ENCODE results near the gene BHLHE40.
A peak's percentile ranks its signal among the peaks of the same experiment; 100 is the strongest.

Gene BHLHE40

DNA sequence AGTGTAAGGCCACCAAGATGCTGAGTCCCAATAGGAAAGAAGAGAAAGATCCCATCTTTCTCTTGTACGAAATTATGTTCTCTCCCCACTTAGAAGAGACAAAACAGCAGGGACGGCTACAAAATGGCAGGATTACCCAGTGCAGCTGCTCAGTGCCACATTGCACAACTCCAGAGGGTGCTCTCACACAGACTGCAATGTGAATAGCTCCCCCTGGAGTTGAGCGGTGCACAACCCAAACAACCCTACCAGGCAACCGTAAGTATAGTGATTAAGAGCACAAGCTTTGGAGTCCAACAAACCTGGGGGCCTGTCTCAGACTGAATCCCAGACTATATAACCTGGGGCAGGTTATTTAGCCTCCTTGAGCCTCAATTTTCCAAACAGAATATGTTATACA lies 3.1 kb upstream of the BHLHE40 start:
- Mint-ChIP-seq H3K9me3 (peaks cover 2% of the 10 kb centered on the region), H3K36me3 (ENCODE audit: low read depth) (peaks cover under 1% of the 10 kb centered on the region), H3K27ac (peak overlapping the region; percentile 91 to 98 (median 96)), H3K4me3 (peak overlapping the region in 2 of 3 experiments; percentile 13 to 35), H3K4me1 (peaks cover 29% of the 10 kb centered on the region), H3K27me3 (ENCODE audit: low read depth) (peaks cover 28% of the 10 kb centered on the region)
- peak in 1 of 3 experiments; percentile 32 for TF ChIP-seq CTCF (IDR thresholded peaks at IDR 0.05; ENCODE audit: unreplicated experiment in 3 of 3)

GRCh38 chr3:4977001-4977852 lies 2.0 kb upstream of the BHLHE40 start:
- H3K9me3 Mint-ChIP-seq: peaks cover 2% of the 10 kb centered on the region
- peaks cover 8% of the 10 kb centered on the region for H3K36me3 Mint-ChIP-seq (ENCODE audit: low read depth)
- peak in 1 of 3 experiments; percentile 8 for TF ChIP-seq CTCF (IDR thresholded peaks at IDR 0.05; ENCODE audit: unreplicated experiment in 3 of 3)
- H3K4me3 Mint-ChIP-seq: peak overlapping the region; percentile 87 to 99 (median 93)
- H3K27me3 Mint-ChIP-seq (ENCODE audit: low read depth): peaks cover 37% of the 10 kb centered on the region
- peaks cover 40% of the 10 kb centered on the region for H3K4me1 Mint-ChIP-seq
- peak overlapping the region; percentile 91 to 98 (median 96) for H3K27ac Mint-ChIP-seq

- TF ChIP-seq CTCF (IDR thresholded peaks at IDR 0.05; ENCODE audit: unreplicated experiment in 3 of 3): no peak
- Mint-ChIP-seq H3K4me3 (peak overlapping the region; percentile 87 to 99 (median 93)), H3K27ac (peak overlapping the region; percentile 91 to 98 (median 96)), H3K4me1 (peaks cover 43% of the 10 kb centered on the region), H3K27me3 (ENCODE audit: low read depth) (peaks cover 37% of the 10 kb centered on the region), H3K9me3 (peaks cover 2% of the 10 kb centered on the region), H3K36me3 (ENCODE audit: low read depth) (peaks cover 9% of the 10 kb centered on the region)
These were observed 1.4 kb upstream of the BHLHE40 start for GRCh38 chr3:4977853-4978203.

DNA sequence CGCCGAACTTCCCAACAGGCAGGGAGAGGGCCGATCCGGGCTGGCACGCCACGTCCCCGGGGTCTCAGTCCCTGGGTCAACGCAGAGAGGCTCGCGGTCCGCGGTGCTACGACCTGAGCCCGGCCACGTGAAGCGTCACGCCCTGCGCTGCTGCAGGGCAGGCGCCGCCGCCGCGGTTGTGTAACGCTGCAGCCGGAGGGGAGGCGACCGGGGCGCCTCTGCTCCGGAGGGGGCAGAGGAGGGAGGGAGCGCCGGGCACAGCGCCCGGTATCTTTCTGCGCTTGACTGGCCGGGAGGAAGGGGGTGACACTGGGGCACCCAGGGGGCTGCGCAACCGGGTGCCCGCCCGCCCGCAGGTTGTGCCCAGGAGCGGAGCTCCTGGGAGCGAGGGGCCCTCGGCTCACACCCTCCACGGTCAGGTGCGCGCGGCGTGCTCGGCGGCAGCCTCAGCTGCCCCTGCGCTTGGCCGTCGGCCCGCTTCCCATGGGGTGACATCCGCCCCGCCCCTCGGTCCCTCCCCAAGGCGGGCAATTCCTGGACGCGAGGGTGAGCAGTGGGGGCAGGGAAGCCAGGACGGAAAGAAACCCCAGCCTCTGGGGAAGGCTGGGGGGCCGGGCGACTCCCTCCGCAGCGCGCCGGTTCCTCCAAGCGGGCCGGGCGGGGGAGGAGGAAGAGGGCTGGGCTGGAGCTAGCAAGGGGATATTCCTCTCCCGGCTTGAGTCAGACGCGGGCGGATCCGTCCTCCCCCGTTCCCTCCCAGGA lies 852 bp upstream of the BHLHE40 start:
- Mint-ChIP-seq H3K4me3 (peak overlapping the region; percentile 87 to 99 (median 93)), H3K27me3 (ENCODE audit: low read depth) (peaks cover 39% of the 10 kb centered on the region), H3K4me1 (peaks cover 46% of the 10 kb centered on the region), H3K27ac (peak overlapping the region; percentile 94 to 98 (median 96)), H3K36me3 (ENCODE audit: low read depth) (peaks cover 15% of the 10 kb centered on the region), H3K9me3 (no peaks in the 10 kb centered on the region)
- no peak for TF ChIP-seq CTCF (IDR thresholded peaks at IDR 0.05; ENCODE audit: unreplicated experiment in 3 of 3)

DNA sequence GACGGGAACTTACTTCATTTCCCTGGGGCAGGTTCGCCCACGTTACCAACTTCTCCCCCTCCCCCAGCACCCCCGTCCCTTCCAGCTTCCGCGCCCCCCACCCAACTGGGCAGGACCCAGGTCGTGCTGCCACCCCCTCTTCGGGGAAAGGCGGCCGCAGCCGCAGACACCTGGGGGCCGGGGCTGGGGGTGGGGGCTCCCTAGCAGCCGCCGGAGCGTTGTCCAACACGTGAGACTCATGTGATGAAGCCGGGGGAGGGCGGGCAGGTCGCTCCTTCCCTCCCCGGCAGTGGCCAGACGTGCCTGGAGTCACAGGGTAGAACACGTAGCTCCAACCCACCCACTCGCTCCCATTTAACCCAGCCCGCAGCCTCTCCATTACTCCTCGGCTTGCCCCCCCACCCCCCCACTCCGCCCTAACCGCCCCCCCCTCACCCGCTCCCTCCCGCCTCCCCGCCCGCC lies 240 bp upstream of the BHLHE40 start:
- H3K27me3 Mint-ChIP-seq (ENCODE audit: low read depth): peaks cover 45% of the 10 kb centered on the region
- TF ChIP-seq CTCF (IDR thresholded peaks at IDR 0.05; ENCODE audit: unreplicated experiment in 3 of 3): no peak
- H3K9me3 Mint-ChIP-seq: no peaks in the 10 kb centered on the region
- peaks cover 52% of the 10 kb centered on the region for H3K4me1 Mint-ChIP-seq
- peak overlapping the region; percentile 87 to 99 (median 93) for H3K4me3 Mint-ChIP-seq
- H3K36me3 Mint-ChIP-seq (ENCODE audit: low read depth): peaks cover 21% of the 10 kb centered on the region
- peak overlapping the region; percentile 93 to 98 (median 94) for H3K27ac Mint-ChIP-seq
